HL-60 (cell line): ENCODE data around the gene S1PR3.
A peak's percentile ranks its signal among the peaks of the same experiment; 100 is the strongest.

Experiments used
- DNase-seq, 2 experiments: peaks; one replicate each; pipeline ENCODE4 v3.0.0-alpha.2; 2010 to 2020; ENCODE audit warnings: low read depth in 1 of 2, low spot score in 1 of 2
- H3K27ac ChIP-seq: fragments of 250-450 bp; sonication (Bioruptor Pico); replicated peaks from 2 replicates; pipeline ENCODE4 v1.5.1; 2020; ENCODE audit warnings: mild to moderate bottlenecking, moderate library complexity
- H3K27me3 ChIP-seq: fragments of 250-450 bp; sonication (Bioruptor Pico); 2 replicates; pipeline ENCODE4 v1.5.1; 2021; ENCODE audit warnings: mild to moderate bottlenecking, moderate library complexity; ENCODE audit not compliant: insufficient read depth, poor library complexity, severe bottlenecking
- H3K4me3 ChIP-seq: replicated peaks from 2 replicates; pipeline ENCODE4 v1.5.1; 2011; ENCODE audit warnings: mild to moderate bottlenecking, control low read depth, low read length; ENCODE audit not compliant: insufficient read depth
- CTCF ChIP-seq: IDR thresholded peaks from one replicate; pipeline ENCODE4 v1.5.1; 2011; ENCODE audit warnings: low read length, control low read depth, inconsistent platforms; ENCODE audit not compliant: insufficient read depth
- GABPA ChIP-seq: IDR thresholded peaks from 2 replicates; pipeline ENCODE4 v1.6.1; 2012; ENCODE audit warnings: low read depth
- POLR2AphosphoS5 ChIP-seq: IDR thresholded peaks from 2 replicates; pipeline ENCODE4 v1.6.1; 2012; ENCODE audit warnings: low read depth
- SPI1 ChIP-seq: IDR thresholded peaks from 2 replicates; pipeline ENCODE4 v1.6.1; 2012; ENCODE audit warnings: low read depth, mild to moderate bottlenecking, borderline replicate concordance
- TF ChIP-seq, protein P1 (sequence below): IDR thresholded peaks from 2 replicates; pipeline ENCODE4 v1.6.1; 2012; ENCODE audit warnings: low read depth; ENCODE audit not compliant: insufficient replicate concordance

S1PR3 gene

DNA sequence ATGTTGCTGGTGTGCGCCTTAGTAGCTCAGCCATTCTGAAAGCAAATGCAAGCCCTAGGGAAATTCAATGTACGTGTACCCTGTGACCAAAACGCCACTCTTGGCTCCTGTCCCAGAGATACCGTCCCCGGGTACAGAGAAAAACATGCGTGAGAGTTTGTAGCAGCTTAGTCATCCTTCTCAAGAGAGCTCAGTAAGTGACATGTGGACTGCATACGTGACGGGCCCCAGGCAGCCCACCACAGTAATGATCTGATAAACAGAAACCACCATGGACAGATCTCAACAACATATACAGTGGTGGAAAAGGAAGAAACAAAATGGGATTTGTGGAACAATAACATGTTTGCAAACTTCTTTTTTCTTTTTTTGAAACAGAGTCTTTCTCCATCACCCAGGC lies 45.1 kb downstream of the S1PR3 start:
- TF ChIP-seq, protein P1, sequence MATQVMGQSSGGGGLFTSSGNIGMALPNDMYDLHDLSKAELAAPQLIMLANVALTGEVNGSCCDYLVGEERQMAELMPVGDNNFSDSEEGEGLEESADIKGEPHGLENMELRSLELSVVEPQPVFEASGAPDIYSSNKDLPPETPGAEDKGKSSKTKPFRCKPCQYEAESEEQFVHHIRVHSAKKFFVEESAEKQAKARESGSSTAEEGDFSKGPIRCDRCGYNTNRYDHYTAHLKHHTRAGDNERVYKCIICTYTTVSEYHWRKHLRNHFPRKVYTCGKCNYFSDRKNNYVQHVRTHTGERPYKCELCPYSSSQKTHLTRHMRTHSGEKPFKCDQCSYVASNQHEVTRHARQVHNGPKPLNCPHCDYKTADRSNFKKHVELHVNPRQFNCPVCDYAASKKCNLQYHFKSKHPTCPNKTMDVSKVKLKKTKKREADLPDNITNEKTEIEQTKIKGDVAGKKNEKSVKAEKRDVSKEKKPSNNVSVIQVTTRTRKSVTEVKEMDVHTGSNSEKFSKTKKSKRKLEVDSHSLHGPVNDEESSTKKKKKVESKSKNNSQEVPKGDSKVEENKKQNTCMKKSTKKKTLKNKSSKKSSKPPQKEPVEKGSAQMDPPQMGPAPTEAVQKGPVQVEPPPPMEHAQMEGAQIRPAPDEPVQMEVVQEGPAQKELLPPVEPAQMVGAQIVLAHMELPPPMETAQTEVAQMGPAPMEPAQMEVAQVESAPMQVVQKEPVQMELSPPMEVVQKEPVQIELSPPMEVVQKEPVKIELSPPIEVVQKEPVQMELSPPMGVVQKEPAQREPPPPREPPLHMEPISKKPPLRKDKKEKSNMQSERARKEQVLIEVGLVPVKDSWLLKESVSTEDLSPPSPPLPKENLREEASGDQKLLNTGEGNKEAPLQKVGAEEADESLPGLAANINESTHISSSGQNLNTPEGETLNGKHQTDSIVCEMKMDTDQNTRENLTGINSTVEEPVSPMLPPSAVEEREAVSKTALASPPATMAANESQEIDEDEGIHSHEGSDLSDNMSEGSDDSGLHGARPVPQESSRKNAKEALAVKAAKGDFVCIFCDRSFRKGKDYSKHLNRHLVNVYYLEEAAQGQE, result peak; percentile 82
- TF ChIP-seq SPI1, result no peak
- Histone ChIP-seq H3K4me3 (peak overlapping the region; percentile 30), H3K27ac (peak overlapping the region; percentile 66), H3K27me3 (no peaks in the 10 kb centered on the region)
- DNase-seq, result peak; percentile 57 to 76

DNA sequence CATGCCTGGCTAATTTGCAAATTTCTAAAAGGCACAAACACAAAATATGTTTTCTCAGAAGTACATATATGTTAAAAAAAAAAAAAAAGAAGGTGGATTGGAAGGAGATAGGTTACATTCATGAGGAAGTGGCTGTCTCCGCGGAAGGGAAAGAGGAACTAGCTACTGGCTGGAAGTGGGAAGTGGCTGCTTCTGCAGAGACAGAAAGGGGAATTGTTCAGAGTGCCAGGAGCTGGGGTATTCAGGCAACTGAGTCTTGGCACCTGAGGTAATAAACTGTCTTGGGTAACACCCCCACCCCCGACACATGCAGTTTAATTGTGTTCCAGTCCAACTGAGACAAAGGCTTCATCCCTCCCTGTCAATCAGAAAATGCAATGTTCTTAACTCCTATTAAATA lies 45.6 kb downstream of the S1PR3 start:
- H3K27ac ChIP-seq, result peak overlapping the region; percentile 66
- TF ChIP-seq SPI1, result peak; percentile 99
- TF ChIP-seq, protein P1, result no peak
- H3K27me3 ChIP-seq, result no peaks in the 10 kb centered on the region
- peak overlapping the region; percentile 30 for H3K4me3 ChIP-seq
- DNase-seq, result peak; percentile 59 to 91

GRCh38 chr9:89037346-89037745 lies 46.1 kb downstream of the S1PR3 start:
- H3K27ac ChIP-seq, result peak overlapping the region; percentile 2; the same call in 1 of the 2 replicates
- DNase-seq, result peak in 1 of 2 experiments; percentile 27
- TF ChIP-seq GABPA, result no peak
- no peak for TF ChIP-seq CTCF
- no peak for TF ChIP-seq SPI1
- TF ChIP-seq POLR2AphosphoS5, result no peak
- TF ChIP-seq, protein P1, result no peak
- H3K27me3 ChIP-seq, result no peaks in the 10 kb centered on the region
- H3K4me3 ChIP-seq, result no peak overlapping the region

DNA sequence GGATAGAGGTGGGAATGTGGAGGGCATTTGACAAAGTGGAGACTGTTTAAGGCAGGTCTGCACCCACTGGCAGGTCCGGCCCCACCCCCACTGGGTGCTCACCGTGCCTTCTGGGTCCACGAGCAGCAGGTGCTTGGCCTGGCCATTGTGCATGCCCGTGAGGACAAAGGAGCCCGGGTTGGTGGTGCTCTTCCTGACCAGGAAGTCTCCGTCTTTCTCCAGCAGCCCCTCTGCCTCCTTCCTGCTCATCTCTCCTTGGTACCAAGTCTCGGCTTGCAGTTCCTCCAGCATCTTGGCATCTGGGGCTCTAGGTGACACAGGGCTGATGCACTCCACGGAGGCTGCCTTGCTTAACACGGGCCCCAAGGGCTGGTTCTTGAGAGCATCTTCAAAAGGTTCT lies 46.6 kb downstream of the S1PR3 start:
- Histone ChIP-seq H3K27ac (peak overlapping the region; percentile 2; the same call in 1 of the 2 replicates), H3K4me3 (no peak overlapping the region), H3K27me3 (no peaks in the 10 kb centered on the region)
- TF ChIP-seq GABPA, result no peak
- TF ChIP-seq POLR2AphosphoS5, result no peak
- TF ChIP-seq, protein P1, result no peak
- TF ChIP-seq CTCF, result no peak
- no peak for DNase-seq
